Adrenal gland (tissue), 12 donors: ENCODE measurements around the gene ADGRB3. TPM values are rescaled to one million over a fixed set of nuclear protein-coding genes. Genes with fewer than 3 reads are reported as not detected.

ENCODE experiments used
- DNase-seq, 7 donors: peaks; one replicate each; pipeline ENCODE4 v3.0.0-alpha.2; 2019 to 2020
- H3K27ac ChIP-seq, 5 donors: fragments of 200-600 bp; sonication (generic) in 4 of 5; 1 replicate in 3 of 5; 2 replicates in 2 of 5; pipeline versions ENCODE4 v1.5.1 to v1.8.0; 2016 to 2020; ENCODE audit warnings: mild to moderate bottlenecking in 1 of 5
- H3K27me3 ChIP-seq: fragments of 200-600 bp; 2 replicates; pipeline ENCODE4 v1.8.0; 2021
- H3K36me3 ChIP-seq, 2 donors: fragments of 200-600 bp; replicated peaks in 1 of 2; 1 replicate in 1 of 2; 2 replicates in 1 of 2; pipeline versions ENCODE4 v1.5.1 to v1.8.0; 2018 to 2022
- H3K4me1 ChIP-seq, 2 donors: fragments of 200-600 bp; replicated peaks in 1 of 2; 1 replicate in 1 of 2; 2 replicates in 1 of 2; pipeline versions ENCODE4 v1.5.1 to v1.8.0; 2018 to 2021
- H3K4me3 ChIP-seq, 4 donors: fragments of 200-600 bp; sonication (generic) in 3 of 4; one replicate each; pipeline ENCODE4 v1.5.1; 2016 to 2018
- H3K9me3 ChIP-seq, 3 donors: fragments of 200-600 bp; sonication (generic) in 1 of 3; replicated peaks in 1 of 3; 1 replicate in 2 of 3; 2 replicates in 1 of 3; pipeline versions ENCODE4 v1.5.1 to v1.8.0; 2016 to 2021
- POLR2A ChIP-seq, 2 donors: fragments of 450-650 bp; IDR thresholded peaks; one replicate each; pipeline ENCODE4 v1.6.1; 2017; ENCODE audit warnings: antibody characterized with exemption in 2 of 2, mild to moderate bottlenecking in 2 of 2, moderate library complexity in 1 of 2
- WGBS, 4 donors: extraction: QIAGEN DNeasy Blood & Tissue Kit in 2 of 4; methylation state at CpG; one replicate each; pipeline versions ENCODE4 v1.1.5 to v1.1.7; 2013 to 2017; 5-methylcytosine and 5-hydroxymethylcytosine counted together
- intact Hi-C, 2 donors: fragments of 100-400 bp; cut with DNase I; formaldehyde crosslinking; loops; one replicate each; pipeline versions ENCODE4 v1.14.1 to v1.15.0; 2022 to 2023
- polyA plus RNA-seq, 3 donors: library from polyadenylated mRNA; stranded (reverse); fragments of 200-250 nt in 2 of 3; fragments of 350-450 nt in 1 of 3; fragmentation: Illumina TruSeq in 1 of 3; extraction: RNeasy Lipid Tissue Mini Kit (QIAGEN cat#74804) in 1 of 3; gene quantifications; one replicate each; pipeline ENCODE4 v1.2.3, GENCODE V29; 2013 to 2014
- total RNA-seq, 9 donors: library from RNA; depleted of rRNA in 4 of 9; stranded (reverse); fragments of >200 nt in 4 of 9; fragments of 120-200 nt in 1 of 9; fragmentation: NEBNext Ultra II Directional in 1 of 9; extraction: Animal tissue kit (Norgen Biotek cat#: 25700) in 1 of 9; gene quantifications; one replicate each; pipeline versions ENCODE4 v1.1.0 to v1.2.4, GENCODE V29; 2013 to 2023
- TF ChIP-seq, protein P1 (sequence below), 6 experiments: fragments of 450-650 bp in 4 of 6; fragments of 200-600 bp in 2 of 6; sonication (generic) in 1 of 6; IDR thresholded peaks; 1 replicate in 5 of 6; 2 replicates in 1 of 6; pipeline versions ENCODE4 v1.5.1 to v1.8.0; 2016 to 2021; ENCODE audit warnings: antibody characterized with exemption in 6 of 6, mild to moderate bottlenecking in 2 of 6, moderate library complexity in 1 of 6
- donor health status: healthy with polysubstance abuse.
- donor health status: Bipolar disorder and iron deficiency.
- donor health status: DM: yes; HTN: yes; CAD: no.
- donor health status: DM: no; HTN: no; CAD: no.
- donor health status: DM: no; HTN: no; CAD: no.
- donor health status: DM: yes; HTN: yes; CAD: no.

ADGRB3 gene
- total and polyA plus RNA-seq, 12 donors, result 1.3 to 9.0 (median 3.1) TPM

DNA sequence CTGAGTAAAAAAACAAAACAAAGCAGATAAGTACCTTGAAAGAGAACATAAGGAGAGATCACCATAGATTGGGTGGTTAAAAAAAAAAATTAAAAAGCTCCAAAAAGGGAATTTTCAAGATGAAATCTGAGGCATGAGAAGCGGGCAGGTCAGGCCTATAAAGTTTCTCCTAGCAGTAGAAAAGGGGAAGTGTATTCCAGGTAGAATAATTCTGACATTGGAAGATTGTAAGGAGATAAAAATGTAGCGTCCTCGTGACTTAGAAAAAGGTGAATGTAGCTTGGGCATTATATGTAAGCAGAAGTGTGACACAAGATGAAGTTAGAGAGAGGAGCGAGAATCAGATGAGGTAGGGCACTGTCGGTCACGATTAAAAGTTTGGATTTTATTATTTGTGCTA lies 9.1 kb upstream of the ADGRB3 start:
- Histone ChIP-seq H3K36me3 (no peaks in the 10 kb centered on the region), H3K27me3 (no peaks in the 10 kb centered on the region), H3K27ac (no peak overlapping the region), H3K9me3 (no peaks in the 10 kb centered on the region), H3K4me3 (no peak overlapping the region), H3K4me1 (no peaks in the 10 kb centered on the region)
- WGBS, 4 donors, result 82 to 91% (median 86%) methylated on average over 6 of the region's 6 CpGs
- intact Hi-C loops, result no loop called here
- no peak for DNase-seq
- no peak for TF ChIP-seq POLR2A (IDR thresholded peaks at IDR 0.05)
- TF ChIP-seq, protein P1, sequence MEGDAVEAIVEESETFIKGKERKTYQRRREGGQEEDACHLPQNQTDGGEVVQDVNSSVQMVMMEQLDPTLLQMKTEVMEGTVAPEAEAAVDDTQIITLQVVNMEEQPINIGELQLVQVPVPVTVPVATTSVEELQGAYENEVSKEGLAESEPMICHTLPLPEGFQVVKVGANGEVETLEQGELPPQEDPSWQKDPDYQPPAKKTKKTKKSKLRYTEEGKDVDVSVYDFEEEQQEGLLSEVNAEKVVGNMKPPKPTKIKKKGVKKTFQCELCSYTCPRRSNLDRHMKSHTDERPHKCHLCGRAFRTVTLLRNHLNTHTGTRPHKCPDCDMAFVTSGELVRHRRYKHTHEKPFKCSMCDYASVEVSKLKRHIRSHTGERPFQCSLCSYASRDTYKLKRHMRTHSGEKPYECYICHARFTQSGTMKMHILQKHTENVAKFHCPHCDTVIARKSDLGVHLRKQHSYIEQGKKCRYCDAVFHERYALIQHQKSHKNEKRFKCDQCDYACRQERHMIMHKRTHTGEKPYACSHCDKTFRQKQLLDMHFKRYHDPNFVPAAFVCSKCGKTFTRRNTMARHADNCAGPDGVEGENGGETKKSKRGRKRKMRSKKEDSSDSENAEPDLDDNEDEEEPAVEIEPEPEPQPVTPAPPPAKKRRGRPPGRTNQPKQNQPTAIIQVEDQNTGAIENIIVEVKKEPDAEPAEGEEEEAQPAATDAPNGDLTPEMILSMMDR (IDR thresholded peaks at IDR 0.05), result no peak

DNA sequence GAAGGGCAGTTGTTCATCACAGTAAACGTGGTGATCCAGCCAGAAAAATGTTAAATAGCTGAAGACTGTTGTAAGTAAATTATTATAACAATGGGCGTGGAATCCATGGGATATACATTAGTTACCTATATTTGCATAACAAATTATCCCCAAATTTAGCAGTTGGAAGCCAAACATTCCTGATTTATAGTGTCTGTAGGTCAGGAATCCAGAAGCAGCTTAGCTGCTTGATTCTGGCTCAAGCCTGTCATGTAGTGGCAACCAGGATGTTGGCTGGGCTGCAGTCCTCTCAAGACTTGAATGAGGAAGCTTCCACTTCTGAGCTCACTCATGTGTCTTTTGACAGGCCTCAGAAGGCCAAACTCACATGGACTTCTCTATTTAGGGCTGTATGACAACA lies 6.9 kb upstream of the ADGRB3 start:
- 58 to 80% (median 65%) methylated on average over 2 of the region's 2 CpGs for whole genome bisulfite sequencing, 4 donors
- intact Hi-C loops, result no loop called here
- no peaks in the 10 kb centered on the region for H3K4me1 ChIP-seq
- no peak overlapping the region for H3K27ac ChIP-seq
- no peaks in the 10 kb centered on the region for H3K27me3 ChIP-seq
- TF ChIP-seq, protein P1 (IDR thresholded peaks at IDR 0.05), result no peak
- no peak for TF ChIP-seq POLR2A (IDR thresholded peaks at IDR 0.05)
- no peak overlapping the region for H3K4me3 ChIP-seq
- no peaks in the 10 kb centered on the region for H3K36me3 ChIP-seq
- H3K9me3 ChIP-seq, result no peaks in the 10 kb centered on the region
- no peak for DNase-seq

DNA sequence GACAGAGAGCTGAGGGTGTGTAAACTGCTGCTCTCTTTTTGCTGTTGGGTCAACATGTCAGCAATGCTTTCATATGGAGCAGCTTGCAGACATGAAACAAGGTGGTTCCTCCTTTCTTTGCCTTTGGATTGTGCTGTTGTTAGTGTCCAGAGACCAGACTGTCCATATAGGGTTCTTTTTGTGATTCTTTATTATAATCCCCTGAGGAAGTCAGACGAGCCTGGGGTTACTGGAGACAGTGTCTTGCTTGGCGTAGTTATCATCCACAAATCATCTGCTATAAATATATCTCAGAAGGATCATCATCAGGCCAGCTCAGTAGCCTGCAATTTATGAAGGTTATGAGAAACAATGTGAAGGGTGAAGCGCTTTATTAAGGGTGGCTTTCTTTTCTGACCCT lies 2.3 kb upstream of the ADGRB3 start:
- Histone ChIP-seq H3K27ac (no peak overlapping the region), H3K4me3 (no peak overlapping the region), H3K9me3 (no peaks in the 10 kb centered on the region), H3K27me3 (no peaks in the 10 kb centered on the region), H3K36me3 (no peaks in the 10 kb centered on the region), H3K4me1 (peaks cover 4 to 7% of the 10 kb centered on the region in 2 donors)
- TF ChIP-seq, protein P1 (IDR thresholded peaks at IDR 0.05), result no peak
- TF ChIP-seq POLR2A (IDR thresholded peaks at IDR 0.05), result no peak
- DNase-seq, result no peak
- WGBS, 4 donors, result 56 to 67% (median 61%) methylated on average over 3 of the region's 3 CpGs
- intact Hi-C loops, result no loop called here

DNA sequence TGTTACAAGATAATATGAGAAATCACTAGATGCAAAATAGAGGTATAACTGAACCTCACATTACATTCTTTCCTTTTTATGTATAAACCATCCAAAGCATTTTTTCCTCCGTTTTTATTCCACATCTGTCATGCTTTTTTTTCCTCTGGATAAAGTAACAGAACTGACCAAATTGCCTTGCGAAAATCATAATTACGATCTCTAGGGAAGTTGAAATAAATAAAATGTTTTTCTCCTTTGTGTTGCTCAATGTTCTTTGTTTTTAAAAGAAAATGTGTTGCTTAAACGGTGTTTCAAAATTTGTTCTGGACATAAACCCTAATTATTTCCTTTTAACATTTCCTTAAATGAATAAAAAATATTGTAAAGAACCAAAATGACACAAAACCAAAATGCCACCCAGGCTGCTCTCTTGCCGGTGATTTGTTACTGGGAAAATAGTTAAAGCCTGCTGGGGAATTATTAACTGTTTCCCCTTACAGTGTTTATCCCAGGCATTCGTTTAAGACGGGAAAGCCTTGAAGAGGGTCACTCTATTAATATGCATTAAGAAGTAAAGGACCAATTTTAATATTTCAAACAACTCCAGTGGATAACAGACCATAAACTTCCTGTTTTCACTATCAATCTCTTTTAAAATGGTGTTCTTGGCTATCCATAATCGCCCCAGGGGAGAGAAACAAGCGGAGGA lies 1.7 kb upstream of the ADGRB3 start:
- Histone ChIP-seq H3K4me3 (peak overlapping the region in 1 of 4 donors; percentile 74), H3K9me3 (no peaks in the 10 kb centered on the region), H3K27me3 (no peaks in the 10 kb centered on the region), H3K4me1 (peaks cover 4 to 7% of the 10 kb centered on the region in 2 donors), H3K27ac (no peak overlapping the region), H3K36me3 (no peaks in the 10 kb centered on the region)
- DNase-seq, result no peak
- WGBS, 4 donors, result 44 to 49% (median 46%) methylated on average over 9 of the region's 9 CpGs
- intact Hi-C loops, result no loop called here
- TF ChIP-seq, protein P1 (IDR thresholded peaks at IDR 0.05), result no peak
- TF ChIP-seq POLR2A (IDR thresholded peaks at IDR 0.05), result no peak
